ENCODE measurements around the gene FRMD4B.
A peak's percentile ranks its signal among the peaks of the same experiment; 100 is the strongest.

The FRMD4B gene

GRCh38 chr3:69411346-69411745, 25.5 kb upstream of the FRMD4B start:
- no peaks in the 10 kb centered on the region for H3K9me3 ChIP-seq (ENCODE audit: control insufficient read depth, low read length)
- no peaks in the 10 kb centered on the region for H3K27me3 ChIP-seq (ENCODE audit: control insufficient read depth, insufficient read depth, low read length)
- no peak overlapping the region for H3K4me2 ChIP-seq (ENCODE audit: low read length)
- H3K27ac ChIP-seq, result no peak overlapping the region
- H3K4me3 ChIP-seq (ENCODE audit: low read depth, low read length), result no peak overlapping the region
- no peak overlapping the region for H2AFZ ChIP-seq
- no peaks in the 10 kb centered on the region for H3K4me1 ChIP-seq
- TF ChIP-seq CTCF (IDR thresholded peaks at IDR 0.05), result no peak
- H3K9ac ChIP-seq, result no peak overlapping the region
- no peaks in the 10 kb centered on the region for H3K36me3 ChIP-seq (ENCODE audit: control insufficient read depth, insufficient read depth, low read length)
- H3K79me2 ChIP-seq, result no peaks in the 10 kb centered on the region

- Histone ChIP-seq H2AFZ (no peak overlapping the region), H3K9ac (no peak overlapping the region), H3K27ac (no peak overlapping the region), H3K4me1 (no peaks in the 10 kb centered on the region), H3K79me2 (no peaks in the 10 kb centered on the region), H3K4me2 (ENCODE audit: low read length) (no peak overlapping the region), H3K27me3 (ENCODE audit: control insufficient read depth, insufficient read depth, low read length) (no peaks in the 10 kb centered on the region), H3K36me3 (ENCODE audit: control insufficient read depth, insufficient read depth, low read length) (no peaks in the 10 kb centered on the region), H3K4me3 (ENCODE audit: low read depth, low read length) (no peak overlapping the region), H3K9me3 (ENCODE audit: control insufficient read depth, low read length) (no peaks in the 10 kb centered on the region)
- TF ChIP-seq CTCF (IDR thresholded peaks at IDR 0.05), result peak; percentile 64
Observed at GRCh38 chr3:69410301-69410700, 24.4 kb upstream of the FRMD4B start.

- no peaks in the 10 kb centered on the region for H3K36me3 ChIP-seq (ENCODE audit: control insufficient read depth, insufficient read depth, low read length)
- no peak overlapping the region for H3K4me2 ChIP-seq (ENCODE audit: low read length)
- H3K4me1 ChIP-seq, result no peaks in the 10 kb centered on the region
- no peaks in the 10 kb centered on the region for H3K27me3 ChIP-seq (ENCODE audit: control insufficient read depth, insufficient read depth, low read length)
- no peak overlapping the region for H3K4me3 ChIP-seq (ENCODE audit: low read depth, low read length)
- H2AFZ ChIP-seq, result no peak overlapping the region
- no peaks in the 10 kb centered on the region for H3K9me3 ChIP-seq (ENCODE audit: control insufficient read depth, low read length)
- no peaks in the 10 kb centered on the region for H3K79me2 ChIP-seq
- no peak overlapping the region for H3K9ac ChIP-seq
- peak overlapping the region; percentile 9 for H3K27ac ChIP-seq
- TF ChIP-seq CTCF (IDR thresholded peaks at IDR 0.05), result no peak
Observed at GRCh38 chr3:69409831-69410230, 23.9 kb upstream of the FRMD4B start.

GRCh38 chr3:69409011-69409410, 23.1 kb upstream of the FRMD4B start:
- no peaks in the 10 kb centered on the region for H3K4me1 ChIP-seq
- no peak overlapping the region for H3K4me2 ChIP-seq (ENCODE audit: low read length)
- no peak overlapping the region for H3K4me3 ChIP-seq (ENCODE audit: low read depth, low read length)
- no peaks in the 10 kb centered on the region for H3K79me2 ChIP-seq
- TF ChIP-seq CTCF (IDR thresholded peaks at IDR 0.05), result no peak
- no peak overlapping the region for H3K27ac ChIP-seq
- H3K9me3 ChIP-seq (ENCODE audit: control insufficient read depth, low read length), result peaks cover 3% of the 10 kb centered on the region
- no peaks in the 10 kb centered on the region for H3K36me3 ChIP-seq (ENCODE audit: control insufficient read depth, insufficient read depth, low read length)
- H2AFZ ChIP-seq, result no peak overlapping the region
- no peaks in the 10 kb centered on the region for H3K27me3 ChIP-seq (ENCODE audit: control insufficient read depth, insufficient read depth, low read length)
- no peak overlapping the region for H3K9ac ChIP-seq

- no peaks in the 10 kb centered on the region for H3K4me1 ChIP-seq
- H3K79me2 ChIP-seq, result no peaks in the 10 kb centered on the region
- H2AFZ ChIP-seq, result no peak overlapping the region
- H3K4me3 ChIP-seq (ENCODE audit: low read depth, low read length), result no peak overlapping the region
- H3K9ac ChIP-seq, result no peak overlapping the region
- H3K4me2 ChIP-seq (ENCODE audit: low read length), result no peak overlapping the region
- H3K27me3 ChIP-seq (ENCODE audit: control insufficient read depth, insufficient read depth, low read length), result no peaks in the 10 kb centered on the region
- H3K9me3 ChIP-seq (ENCODE audit: control insufficient read depth, low read length), result peaks cover 3% of the 10 kb centered on the region
- H3K36me3 ChIP-seq (ENCODE audit: control insufficient read depth, insufficient read depth, low read length), result no peaks in the 10 kb centered on the region
- TF ChIP-seq CTCF (IDR thresholded peaks at IDR 0.05), result no peak
- H3K27ac ChIP-seq, result no peak overlapping the region
Observed at GRCh38 chr3:69408542-69408941, 22.7 kb upstream of the FRMD4B start.
